UCSD-AML1 (cell line): Measurements from ENCODE around the gene KATNAL1.
"Not testable (repeated sequence)": the region's sequence is repeated elsewhere in the genome, so short reads cannot be mapped to it uniquely, and the experiment has no call there.

Source experiments
- DNase-seq: peaks from one replicate; lab custom pipeline; 2025; ENCODE audit not compliant: unreplicated experiment; lab: John Stamatoyannopoulos, UW

The KATNAL1 gene

DNA sequence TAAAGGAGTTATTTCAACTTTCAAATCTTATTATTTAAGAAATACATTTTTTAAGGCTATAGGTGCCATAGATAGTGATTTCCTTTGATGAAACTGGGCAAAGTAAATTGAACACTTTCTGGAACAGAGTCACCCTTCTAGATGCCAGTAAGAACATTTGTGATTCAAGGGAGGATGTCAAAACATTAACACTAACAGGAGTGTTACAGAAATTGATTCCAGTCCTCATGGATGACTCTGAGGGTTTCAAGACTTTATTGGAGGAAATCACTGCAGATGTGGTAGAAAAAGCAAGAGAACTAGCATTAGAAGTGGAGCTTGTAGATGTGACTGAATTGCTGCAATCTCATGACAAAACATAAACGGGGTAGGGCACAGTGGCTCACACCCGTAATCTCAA is 12.2 kb downstream of the KATNAL1 start:
- no peak for DNase-seq

DNA sequence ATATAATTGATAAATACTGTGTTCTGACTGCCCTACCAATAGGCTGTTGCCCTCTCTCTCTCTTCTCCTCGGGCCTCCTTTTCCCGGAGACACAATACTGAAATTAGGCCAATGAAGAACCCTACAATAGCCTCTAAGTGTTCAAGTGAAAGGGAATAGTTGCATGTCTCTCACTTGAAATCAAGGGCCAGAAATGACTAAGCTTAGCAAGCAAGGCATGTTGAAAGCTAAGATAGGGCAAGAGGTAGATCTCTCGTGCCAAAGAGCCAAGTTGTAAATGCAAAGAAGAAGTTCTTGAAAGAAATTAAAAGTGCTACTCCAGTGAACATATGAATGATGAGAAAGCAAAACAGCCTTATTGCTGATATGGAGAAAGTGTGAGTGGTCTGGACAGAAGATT is 13.3 kb downstream of the KATNAL1 start:
- DNase-seq: no peak

DNA sequence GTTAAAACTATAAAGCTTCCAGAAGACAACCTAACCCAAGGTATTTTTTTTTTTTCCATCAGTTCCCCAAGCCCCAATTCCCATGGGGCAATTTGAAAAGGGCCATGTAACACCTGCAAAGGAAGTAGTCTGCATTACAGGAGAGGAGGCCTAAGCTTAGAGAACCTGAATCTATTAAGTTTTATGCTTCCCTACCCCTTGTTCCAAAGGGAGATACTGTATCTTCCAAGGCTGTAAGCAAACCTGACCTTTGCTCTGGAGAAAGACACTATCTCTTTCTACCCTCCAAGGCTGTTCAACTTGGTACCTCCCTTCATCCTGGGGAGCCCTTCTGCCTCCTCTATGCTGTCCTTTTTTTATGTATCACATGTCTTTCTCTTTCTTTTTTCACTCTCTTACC is 15.0 kb downstream of the KATNAL1 start:
- DNase-seq: no peak

DNA sequence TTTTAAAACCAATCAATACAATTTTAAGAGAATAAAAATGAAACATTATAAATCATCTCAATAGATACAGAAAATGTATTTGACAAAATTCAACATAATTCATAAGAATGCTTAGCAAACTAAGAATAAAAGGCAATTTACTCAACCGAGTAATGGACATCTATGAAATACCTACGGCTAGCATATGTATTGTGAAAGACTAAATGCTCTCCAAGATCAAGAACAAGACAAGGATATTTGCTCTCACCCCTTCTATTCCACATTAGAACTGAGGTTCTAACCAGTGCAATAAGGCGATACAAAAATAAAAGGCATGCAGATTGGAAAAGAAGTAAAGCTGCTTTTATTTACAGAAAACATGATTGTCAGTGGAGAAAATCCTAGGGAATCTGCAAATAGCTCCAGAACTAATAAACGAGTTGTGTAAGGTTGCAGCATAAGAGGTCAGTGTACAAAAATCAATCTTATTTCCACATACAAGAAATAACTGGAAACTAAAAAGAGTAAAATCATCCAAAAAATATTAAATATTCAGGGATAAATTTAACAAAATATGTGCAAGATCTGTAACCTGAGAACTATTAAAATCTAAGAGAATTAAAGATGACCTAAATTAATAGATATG is 16.4 kb downstream of the KATNAL1 start:
- no peak for DNase-seq

- DNase-seq: no peak
These were observed 17.8 kb downstream of the KATNAL1 start for GRCh38 chr13:30289533-30289932.

DNA sequence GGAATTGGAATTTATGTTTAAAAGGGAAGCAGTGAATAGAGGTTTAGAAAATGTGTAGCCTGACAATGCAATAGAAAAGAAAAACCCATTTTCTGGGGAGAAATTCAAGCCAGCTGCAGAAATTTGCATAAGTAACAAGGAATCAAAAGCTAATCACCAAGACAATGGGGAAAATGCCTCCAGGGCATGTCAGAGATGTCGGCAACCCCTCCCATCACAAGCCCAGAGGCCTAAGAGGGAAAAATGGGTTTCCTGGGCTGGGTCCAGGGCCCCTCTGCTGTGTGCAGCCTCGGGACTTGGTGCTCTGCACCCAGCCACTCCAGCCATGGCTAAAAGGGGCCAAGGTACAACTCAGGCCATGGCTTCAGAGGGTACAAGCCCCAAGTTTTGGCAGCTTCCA is 21.3 kb downstream of the KATNAL1 start:
- not testable (repeated sequence) for DNase-seq

DNA sequence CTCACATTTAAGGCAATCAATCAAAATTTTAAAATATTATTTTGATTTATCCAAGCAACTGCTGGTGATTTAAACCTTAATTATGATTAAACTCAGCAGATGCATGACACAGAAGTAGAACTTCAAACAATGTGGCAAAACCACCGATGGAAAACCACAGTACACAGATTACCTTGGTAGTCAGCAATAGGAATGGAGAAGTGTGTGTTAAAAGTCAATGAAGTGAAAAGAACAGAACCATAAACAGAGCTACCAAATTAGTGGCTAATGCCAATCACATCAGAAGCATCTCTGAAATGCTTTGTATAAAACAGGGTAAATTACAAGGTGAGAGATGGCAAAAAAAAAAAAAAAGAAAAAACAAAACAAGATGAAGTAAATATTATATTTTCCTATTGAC is 31.2 kb downstream of the KATNAL1 start:
- no peak for DNase-seq

DNA sequence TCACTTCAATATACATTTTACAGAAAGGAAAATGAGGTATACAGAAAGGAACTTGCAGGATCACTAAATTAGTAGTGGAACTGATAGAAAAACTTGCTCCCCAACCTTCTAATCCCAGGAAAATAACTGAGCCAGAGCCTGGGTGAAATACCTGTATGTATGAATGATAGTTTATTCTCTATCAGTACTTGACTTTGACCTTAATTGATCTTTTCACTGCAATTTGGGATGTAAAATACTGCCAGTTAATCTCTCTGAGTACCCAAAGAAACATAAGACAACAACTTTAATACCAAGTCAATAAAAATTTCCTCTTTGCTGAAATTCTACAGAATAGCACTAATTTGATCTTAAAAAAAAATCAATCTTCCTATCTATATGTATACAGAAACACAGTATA is 33.3 kb downstream of the KATNAL1 start:
- no peak for DNase-seq

DNA sequence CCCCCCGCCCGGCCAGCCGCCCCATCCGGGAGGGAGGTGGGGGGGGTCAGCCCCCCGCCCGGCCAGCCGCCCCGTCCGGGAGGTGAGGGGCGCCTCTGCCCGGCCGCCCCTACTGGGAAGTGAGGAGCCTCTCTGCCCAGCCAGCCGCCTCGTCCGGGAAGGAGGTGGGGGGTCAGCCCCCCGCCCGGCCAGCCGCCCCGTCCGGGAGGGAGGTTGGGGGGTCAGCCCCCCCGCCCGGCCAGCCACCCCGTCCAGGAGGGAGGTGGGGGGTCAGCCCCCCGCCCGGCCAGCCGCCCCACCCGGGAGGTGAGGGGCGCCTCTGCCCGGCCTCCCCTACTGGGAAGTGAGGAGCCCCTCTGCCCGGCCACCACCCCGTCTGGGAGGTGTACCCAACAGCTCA is 37.3 kb downstream of the KATNAL1 start:
- not testable (repeated sequence) for DNase-seq

- no peak for DNase-seq
These were observed 38.7 kb downstream of the KATNAL1 start for GRCh38 chr13:30268673-30269072.

- no peak for DNase-seq
These were observed 40.6 kb downstream of the KATNAL1 start for GRCh38 chr13:30266756-30267155.

GRCh38 chr13:30259149-30259733 is 48.1 kb downstream of the KATNAL1 start:
- DNase-seq: not testable (repeated sequence)

GRCh38 chr13:30257468-30258099 is 49.8 kb downstream of the KATNAL1 start:
- no peak for DNase-seq

- DNase-seq: no peak
These were observed 50.5 kb downstream of the KATNAL1 start for GRCh38 chr13:30256713-30257467.

DNA sequence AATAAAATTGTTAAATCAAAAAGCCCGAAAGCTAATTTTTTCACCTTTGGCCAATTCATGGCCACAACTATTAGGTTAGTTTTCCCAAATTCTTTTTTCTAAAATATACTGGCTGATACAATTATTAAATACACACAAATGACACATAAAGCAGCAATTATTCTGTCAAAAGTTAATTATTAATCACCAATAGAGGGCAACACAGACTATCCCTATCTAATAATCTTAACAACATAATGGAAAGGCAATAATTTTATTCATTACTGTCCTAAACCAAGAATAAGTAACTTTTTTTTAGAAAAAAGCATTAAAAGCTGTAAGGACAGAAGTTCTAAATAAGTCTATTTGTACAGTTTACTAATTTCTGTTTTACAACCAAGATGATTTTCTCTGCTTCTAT is 51.7 kb downstream of the KATNAL1 start:
- no peak for DNase-seq

- DNase-seq: no peak
These were observed 53.5 kb downstream of the KATNAL1 start for GRCh38 chr13:30253830-30254229.

DNA sequence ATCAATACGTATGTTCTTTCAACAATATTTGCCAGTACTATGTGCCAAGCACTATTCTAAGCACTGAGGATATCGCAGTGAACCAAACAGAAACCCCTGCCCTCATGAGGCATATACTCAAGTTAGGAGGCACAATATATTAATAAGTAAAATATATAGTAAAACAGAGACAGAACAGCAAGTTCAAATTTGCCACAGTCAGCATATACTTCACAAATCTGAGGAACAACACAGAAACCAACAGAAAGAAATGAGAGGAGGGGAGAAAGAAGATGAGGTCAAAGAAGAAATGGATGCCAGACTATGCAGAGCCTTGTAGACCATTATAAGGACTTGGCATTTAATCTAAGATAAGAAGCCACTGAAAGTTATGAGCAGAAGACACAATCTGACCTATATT is 59.9 kb downstream of the KATNAL1 start:
- no peak for DNase-seq

DNA sequence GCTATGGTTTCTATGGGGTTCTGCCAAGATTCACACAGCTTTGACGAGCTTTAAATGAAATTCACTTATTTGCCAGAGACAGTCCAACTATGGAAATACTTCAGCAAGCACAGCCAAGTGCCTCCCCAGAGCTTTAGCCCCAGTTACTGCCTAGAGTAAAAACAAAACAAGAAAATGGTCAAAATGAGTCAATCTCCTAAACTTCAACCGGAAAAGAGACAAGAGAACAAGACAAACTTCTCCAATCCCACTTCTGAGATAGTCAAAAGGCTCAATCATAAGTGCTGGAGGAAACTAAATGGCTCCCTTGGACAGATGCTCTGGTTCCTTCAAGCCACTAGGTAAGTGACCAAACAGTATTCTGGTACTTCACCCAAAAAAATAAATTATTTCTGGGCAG is 65.8 kb downstream of the KATNAL1 start:
- no peak for DNase-seq

DNA sequence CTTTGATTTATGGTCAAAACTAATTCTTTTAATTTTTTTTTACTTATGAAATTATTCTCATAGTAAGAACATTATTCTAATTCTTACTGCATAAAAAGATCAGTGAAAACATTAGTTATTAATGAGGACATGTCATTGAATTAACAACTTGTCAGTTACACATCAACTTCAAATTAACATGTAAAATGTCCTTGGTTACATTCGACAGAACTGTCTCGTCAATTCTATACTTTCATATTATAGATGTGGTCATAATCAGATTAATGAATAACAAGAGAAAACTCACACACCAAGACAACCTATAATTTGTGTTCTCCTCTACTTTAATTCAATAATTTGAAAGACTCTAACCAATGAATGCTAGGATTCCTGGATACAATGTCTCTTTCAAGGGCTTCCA is 66.7 kb downstream of the KATNAL1 start:
- no peak for DNase-seq

GRCh38 chr13:30235216-30235615 is 72.1 kb downstream of the KATNAL1 start:
- no peak for DNase-seq

DNA sequence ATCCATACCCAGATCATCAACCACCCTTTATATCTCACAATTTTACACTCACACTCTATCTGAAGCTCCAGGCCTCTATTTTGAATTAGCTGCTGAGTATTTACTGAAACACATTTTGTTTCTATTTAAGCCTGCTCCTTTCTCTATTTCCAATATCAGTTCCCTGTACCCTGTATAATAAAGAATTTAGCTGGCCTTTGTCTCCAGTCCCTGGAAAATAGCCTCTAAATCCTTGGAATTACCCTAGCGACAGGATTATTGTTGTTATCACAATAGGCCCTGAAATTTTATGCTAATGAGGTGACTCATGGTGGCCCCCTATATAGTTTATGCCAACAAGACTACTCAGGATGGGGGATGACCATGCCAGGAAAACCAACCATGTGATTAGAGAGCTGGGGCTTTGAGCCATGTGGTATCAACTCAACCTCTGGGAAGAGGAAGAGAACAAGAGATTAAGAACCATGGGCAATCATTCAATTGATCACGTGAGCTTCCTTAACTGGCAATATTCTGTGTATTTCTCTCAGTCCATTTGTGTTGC is 72.7 kb downstream of the KATNAL1 start:
- no peak for DNase-seq

GRCh38 chr13:30224732-30225131 is 82.6 kb downstream of the KATNAL1 start:
- no peak for DNase-seq
